ENCODE results near the gene OSR1.
"Not testable (repeated sequence)": the region's sequence is repeated elsewhere in the genome, so short reads cannot be mapped to it uniquely, and the experiment has no call there.

Gene OSR1

GRCh38 chr2:19337202-19337601 is 21.2 kb downstream of the OSR1 start:
- no peak for FAIRE-seq

DNA sequence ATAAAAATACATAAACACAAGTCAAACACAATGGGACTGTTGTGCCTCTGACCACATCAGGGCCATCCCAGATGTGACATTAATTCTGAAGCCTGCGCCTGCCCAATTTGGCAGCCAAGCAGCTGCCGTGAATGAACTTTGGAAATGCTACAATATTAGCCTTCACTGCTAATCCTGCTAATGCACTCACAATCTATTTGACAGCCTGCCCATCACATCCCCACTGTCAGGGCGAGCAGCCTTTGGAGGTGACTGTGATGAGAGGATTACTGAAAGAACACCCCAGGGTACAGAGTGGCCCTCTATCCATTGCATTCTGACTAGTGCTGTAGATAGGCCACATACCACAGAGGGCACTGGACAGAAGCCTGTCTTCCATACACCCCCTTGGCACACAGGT is 21.6 kb downstream of the OSR1 start:
- DNase-seq (ENCODE audit: insufficient read length, low spot score) = no peak
- FAIRE-seq = no peak

More at GRCh38 chr2:19337202-19337601, 21.2 kb downstream of the OSR1 start:
- DNase-seq (ENCODE audit: insufficient read length, low spot score) = no peak

GRCh38 chr2:19332503-19332902 is 25.9 kb downstream of the OSR1 start:
- FAIRE-seq (no peak), DNase-seq (ENCODE audit: insufficient read length, low spot score) (no peak)

- FAIRE-seq = no peak
- DNase-seq (ENCODE audit: insufficient read length, low spot score) = no peak
These were observed 27.0 kb downstream of the OSR1 start for GRCh38 chr2:19331450-19331849.

DNA sequence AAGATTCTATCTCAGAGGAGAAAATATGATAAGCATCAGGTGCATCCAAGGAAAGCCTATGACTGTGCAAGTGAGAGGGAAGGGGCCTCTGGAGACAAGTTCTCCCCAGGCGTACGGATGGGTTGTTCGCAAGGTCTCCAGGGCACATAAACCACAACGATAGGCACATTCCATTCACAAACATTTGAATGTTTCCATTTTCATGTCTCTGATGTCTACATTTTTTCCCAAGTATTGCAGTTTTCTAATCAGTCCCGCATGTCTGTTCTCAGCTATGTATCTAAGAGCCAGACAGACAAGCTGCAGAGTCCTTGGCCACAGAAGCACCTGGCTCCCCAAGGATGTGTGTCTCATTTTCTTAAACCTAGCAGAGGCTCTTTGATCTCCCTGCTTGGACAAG is 28.0 kb downstream of the OSR1 start:
- DNase-seq (ENCODE audit: insufficient read length, low spot score) (no peak), FAIRE-seq (no peak)

DNA sequence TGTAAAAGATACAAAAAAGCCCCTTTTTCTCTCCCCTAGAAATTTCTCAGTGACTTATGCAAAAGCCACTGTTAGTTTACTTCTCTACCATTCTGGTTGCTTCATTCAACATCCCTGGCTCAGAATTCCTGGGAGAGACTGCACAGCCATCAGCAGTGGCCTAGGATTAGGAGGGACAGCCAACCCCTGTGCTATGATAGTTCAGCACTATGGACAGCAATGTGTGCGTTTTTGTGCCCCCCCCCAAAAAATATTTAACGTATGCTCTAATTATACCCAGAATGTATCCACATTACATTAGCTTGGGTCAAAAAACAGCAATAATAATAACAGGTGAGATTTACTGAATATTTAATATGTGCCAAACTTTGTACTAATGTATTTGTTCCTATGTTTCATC is 29.0 kb downstream of the OSR1 start:
- no peak for FAIRE-seq
- DNase-seq (ENCODE audit: insufficient read length, low spot score) = no peak

- no peak for FAIRE-seq
- DNase-seq (ENCODE audit: insufficient read length, low spot score) = no peak
These were observed 30.9 kb downstream of the OSR1 start for GRCh38 chr2:19327496-19327895.

GRCh38 chr2:19321946-19322345 is 36.5 kb downstream of the OSR1 start:
- FAIRE-seq = no peak
- no peak for DNase-seq (ENCODE audit: insufficient read length, low spot score)

- FAIRE-seq (no peak), DNase-seq (ENCODE audit: insufficient read length, low spot score) (no peak)
These were observed 37.6 kb downstream of the OSR1 start for GRCh38 chr2:19320813-19321212.

DNA sequence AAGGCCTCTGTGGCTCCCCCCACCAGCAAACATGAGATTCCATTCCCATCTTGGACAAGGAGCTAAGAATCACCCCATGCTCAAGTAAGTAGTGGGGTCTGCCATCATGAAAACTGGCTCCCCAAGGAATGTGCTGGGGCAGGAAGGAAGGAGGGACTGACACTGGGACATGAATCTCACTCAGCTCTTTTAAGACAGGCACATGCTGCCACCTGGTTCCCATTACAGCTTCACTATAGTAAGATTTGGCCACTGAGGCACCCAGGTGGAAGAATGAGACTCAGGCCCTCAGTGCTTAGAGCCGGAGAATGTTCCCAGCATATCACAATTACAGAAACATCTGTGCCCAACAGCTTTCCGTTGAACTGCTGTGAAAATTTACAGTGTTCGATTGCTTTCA is 38.7 kb downstream of the OSR1 start:
- no peak for FAIRE-seq
- no peak for DNase-seq (ENCODE audit: insufficient read length, low spot score)

DNA sequence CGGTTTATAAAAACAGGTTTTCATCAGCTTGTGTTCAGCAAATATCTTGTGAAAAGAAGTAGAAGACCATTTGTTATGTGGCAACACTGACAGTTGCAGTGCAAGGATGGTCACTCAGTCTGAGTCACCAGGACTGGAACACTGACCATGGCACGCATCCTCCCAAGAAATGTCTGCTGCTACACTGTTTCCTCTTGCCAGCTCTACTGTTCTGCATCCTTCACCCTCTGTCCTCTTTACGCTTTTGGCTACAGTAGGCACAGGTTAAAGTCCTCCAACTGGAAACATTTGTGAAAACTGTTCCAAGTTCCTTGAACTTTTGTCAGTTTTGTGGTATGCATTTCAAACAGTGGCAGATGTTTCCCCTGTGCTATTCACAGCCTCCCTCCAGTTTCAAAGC is 39.4 kb downstream of the OSR1 start:
- FAIRE-seq (no peak), DNase-seq (ENCODE audit: insufficient read length, low spot score) (no peak)

GRCh38 chr2:19313553-19313952 is 44.9 kb downstream of the OSR1 start:
- FAIRE-seq (no peak), DNase-seq (ENCODE audit: insufficient read length, low spot score) (no peak)

DNA sequence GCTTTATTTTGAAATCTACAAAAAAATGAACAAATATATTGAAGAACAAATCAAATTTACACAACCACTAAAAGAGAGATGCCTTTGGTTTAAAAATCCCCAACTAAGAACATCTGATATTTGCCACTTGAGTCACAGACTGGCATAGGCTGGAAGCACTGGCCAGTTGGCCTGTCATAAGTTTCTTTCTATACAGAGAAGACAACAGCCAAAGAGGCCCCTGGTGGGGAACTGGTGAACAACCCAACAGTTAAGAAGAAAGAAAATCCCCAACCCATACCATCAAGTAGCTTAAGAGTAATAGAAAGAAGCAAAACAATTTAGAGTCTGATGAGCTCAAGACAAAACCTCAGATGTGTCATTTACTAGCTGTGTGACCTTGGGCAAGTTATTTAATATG is 45.5 kb downstream of the OSR1 start:
- no peak for FAIRE-seq

DNA sequence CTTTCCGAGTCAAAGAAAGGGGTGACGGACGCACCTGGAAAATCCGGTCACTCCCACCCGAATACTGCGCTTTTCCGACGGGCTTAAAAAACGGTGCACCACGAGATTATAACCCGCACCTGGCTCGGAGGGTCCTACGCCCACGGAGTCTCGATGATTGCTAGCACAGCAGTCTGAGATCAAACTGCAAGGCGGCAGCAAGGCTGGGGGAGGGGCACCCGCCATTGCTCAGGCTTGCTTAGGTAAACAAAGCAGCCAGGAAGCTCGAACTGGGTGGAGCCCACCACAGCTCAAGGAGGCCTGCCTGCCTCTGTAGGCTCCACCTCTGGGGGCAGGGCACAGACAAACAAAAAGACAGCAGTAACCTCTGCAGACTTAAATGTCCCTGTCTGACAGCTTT is 52.4 kb downstream of the OSR1 start:
- not testable (repeated sequence) for FAIRE-seq

More for the DNA sequence above, 45.5 kb downstream of the OSR1 start:
- DNase-seq (ENCODE audit: insufficient read length, low spot score) = no peak

GRCh38 chr2:19305400-19306055 is 52.9 kb downstream of the OSR1 start:
- not testable (repeated sequence) for FAIRE-seq; DNase-seq (ENCODE audit: insufficient read length, low spot score)

More for the DNA sequence above, 52.4 kb downstream of the OSR1 start:
- not testable (repeated sequence) for DNase-seq (ENCODE audit: insufficient read length, low spot score)

- DNase-seq (ENCODE audit: insufficient read length, low spot score) (no peak), FAIRE-seq (no peak)
These were observed 56.7 kb downstream of the OSR1 start for GRCh38 chr2:19301706-19302105.
